Mucosa of rectum (tissue), 2 donors: ENCODE measurements around the gene DNTT.
"Not testable (repeated sequence)": the region's sequence is repeated elsewhere in the genome, so short reads cannot be mapped to it uniquely, and the experiment has no call there.

Experiments
- H3K27ac ChIP-seq, 2 donors: one replicate each; pipeline ENCODE4 v1.7.0; 2013; ENCODE audit warnings: inconsistent platforms in 2 of 2, low read depth in 2 of 2, low read length in 2 of 2
- H3K27me3 ChIP-seq, 2 donors: one replicate each; pipeline ENCODE4 v1.7.0; 2013; ENCODE audit warnings: low read length in 2 of 2; ENCODE audit not compliant: control insufficient read depth in 2 of 2, insufficient read depth in 2 of 2
- H3K36me3 ChIP-seq, 2 donors: one replicate each; pipeline ENCODE4 v1.7.0; 2013; ENCODE audit warnings: low read length in 2 of 2; ENCODE audit not compliant: control insufficient read depth in 2 of 2, insufficient read depth in 2 of 2
- H3K4me1 ChIP-seq, 2 donors: one replicate each; pipeline ENCODE4 v1.7.0; 2013; ENCODE audit warnings: low read length in 2 of 2, mild to moderate bottlenecking in 1 of 2; ENCODE audit not compliant: control insufficient read depth in 2 of 2, insufficient read depth in 2 of 2
- H3K4me3 ChIP-seq, 2 donors: one replicate each; pipeline ENCODE4 v1.7.0; 2013; ENCODE audit warnings: low read length in 2 of 2
- H3K9ac ChIP-seq, 2 donors: one replicate each; pipeline ENCODE4 v1.7.0; 2013; ENCODE audit warnings: low read length in 2 of 2, low read depth in 1 of 2, mild to moderate bottlenecking in 1 of 2
- H3K9me3 ChIP-seq, 2 donors: one replicate each; pipeline ENCODE4 v1.7.0; 2013; ENCODE audit warnings: low read length in 2 of 2; ENCODE audit not compliant: control insufficient read depth in 2 of 2
- donor health status: healthy.
- donor health status: Normal muscosa, but diverticular disease.

Gene DNTT

GRCh38 chr10:96305019-96305418, 785 bp downstream of the DNTT start:
- H3K4me3 ChIP-seq: no peak overlapping the region
- no peak overlapping the region for H3K27ac ChIP-seq
- no peaks in the 10 kb centered on the region for H3K9me3 ChIP-seq
- H3K27me3 ChIP-seq: peaks cover 0 to 4% of the 10 kb centered on the region in 2 donors
- peaks cover 0 to 6% of the 10 kb centered on the region in 2 donors for H3K4me1 ChIP-seq
- no peak overlapping the region for H3K9ac ChIP-seq
- no peaks in the 10 kb centered on the region for H3K36me3 ChIP-seq

GRCh38 chr10:96306516-96306915, 2.3 kb downstream of the DNTT start:
- Histone ChIP-seq H3K4me1 (peaks cover 3 to 7% of the 10 kb centered on the region in 2 donors), H3K4me3 (no peak overlapping the region), H3K36me3 (no peaks in the 10 kb centered on the region), H3K27ac (no peak overlapping the region), H3K9ac (no peak overlapping the region), H3K9me3 (no peaks in the 10 kb centered on the region), H3K27me3 (peaks cover 0 to 4% of the 10 kb centered on the region in 2 donors)

- H3K9me3 ChIP-seq, H3K4me1 ChIP-seq, H3K36me3 ChIP-seq: not testable (repeated sequence)
Measured at GRCh38 chr10:96308854-96309253, 4.6 kb downstream of the DNTT start.

GRCh38 chr10:96309628-96310320, 5.5 kb downstream of the DNTT start:
- Histone ChIP-seq H3K27ac (peak overlapping the region in 1 of 2 donors; percentile 5), H3K27me3 (no peaks in the 10 kb centered on the region)

More at GRCh38 chr10:96308854-96309253, 4.6 kb downstream of the DNTT start:
- H3K27me3 ChIP-seq, H3K4me3 ChIP-seq, H3K27ac ChIP-seq, H3K9ac ChIP-seq: not testable (repeated sequence)

GRCh38 chr10:96310321-96310669, 6.1 kb downstream of the DNTT start:
- Histone ChIP-seq H3K4me1 (peaks cover 3 to 7% of the 10 kb centered on the region in 2 donors), H3K4me3 (no peak overlapping the region), H3K36me3 (no peaks in the 10 kb centered on the region), H3K9ac (no peak overlapping the region), H3K27ac (no peak overlapping the region), H3K9me3 (no peaks in the 10 kb centered on the region), H3K27me3 (no peaks in the 10 kb centered on the region)

More at GRCh38 chr10:96309628-96310320, 5.5 kb downstream of the DNTT start:
- H3K36me3 ChIP-seq: no peaks in the 10 kb centered on the region
- no peak overlapping the region for H3K9ac ChIP-seq
- H3K9me3 ChIP-seq: no peaks in the 10 kb centered on the region
- peaks cover 3 to 7% of the 10 kb centered on the region in 2 donors for H3K4me1 ChIP-seq
- no peak overlapping the region for H3K4me3 ChIP-seq

- no peak overlapping the region for H3K9ac ChIP-seq
- no peaks in the 10 kb centered on the region for H3K27me3 ChIP-seq
- H3K4me3 ChIP-seq: no peak overlapping the region
- H3K9me3 ChIP-seq: no peaks in the 10 kb centered on the region
- peaks cover 3 to 7% of the 10 kb centered on the region in 2 donors for H3K4me1 ChIP-seq
- no peak overlapping the region for H3K27ac ChIP-seq
- no peaks in the 10 kb centered on the region for H3K36me3 ChIP-seq
Measured at GRCh38 chr10:96311180-96311715, 7.0 kb downstream of the DNTT start.

GRCh38 chr10:96313344-96313743, 9.1 kb downstream of the DNTT start:
- H3K27me3 ChIP-seq: no peaks in the 10 kb centered on the region
- no peaks in the 10 kb centered on the region for H3K9me3 ChIP-seq
- H3K4me3 ChIP-seq: no peak overlapping the region

GRCh38 chr10:96317067-96317833, 13.0 kb downstream of the DNTT start:
- no peaks in the 10 kb centered on the region for H3K4me1 ChIP-seq
- H3K9me3 ChIP-seq: no peaks in the 10 kb centered on the region
- H3K36me3 ChIP-seq: no peaks in the 10 kb centered on the region
- H3K27me3 ChIP-seq: no peaks in the 10 kb centered on the region
- H3K4me3 ChIP-seq: no peak overlapping the region
- no peak overlapping the region for H3K9ac ChIP-seq
- H3K27ac ChIP-seq: no peak overlapping the region

More at GRCh38 chr10:96313344-96313743, 9.1 kb downstream of the DNTT start:
- Histone ChIP-seq H3K27ac (no peak overlapping the region), H3K4me1 (peaks cover 3 to 7% of the 10 kb centered on the region in 2 donors), H3K9ac (no peak overlapping the region), H3K36me3 (no peaks in the 10 kb centered on the region)

- Histone ChIP-seq H3K4me3 (no peak overlapping the region), H3K9me3 (no peaks in the 10 kb centered on the region), H3K4me1 (no peaks in the 10 kb centered on the region), H3K36me3 (no peaks in the 10 kb centered on the region), H3K9ac (no peak overlapping the region), H3K27me3 (no peaks in the 10 kb centered on the region), H3K27ac (no peak overlapping the region)
Measured at GRCh38 chr10:96319754-96320474, 15.7 kb downstream of the DNTT start.

- no peak overlapping the region for H3K4me3 ChIP-seq
- H3K27me3 ChIP-seq: no peaks in the 10 kb centered on the region
- no peaks in the 10 kb centered on the region for H3K4me1 ChIP-seq
- H3K9ac ChIP-seq: no peak overlapping the region
- no peaks in the 10 kb centered on the region for H3K9me3 ChIP-seq
- no peaks in the 10 kb centered on the region for H3K36me3 ChIP-seq
- no peak overlapping the region for H3K27ac ChIP-seq
Measured at GRCh38 chr10:96321822-96322221, 17.6 kb downstream of the DNTT start.
